GDM1 (cell line): Measurements from ENCODE around the gene HOXB1.

Experiments
- DNase-seq: peaks from one replicate; lab custom pipeline; 2025; lab: John Stamatoyannopoulos, UW

The HOXB1 gene

GRCh38 chr17:48567646-48568354 is 37.0 kb upstream of the HOXB1 start:
- DNase-seq = no peak

GRCh38 chr17:48567209-48567608 is 36.4 kb upstream of the HOXB1 start:
- no peak for DNase-seq

- no peak for DNase-seq
Observed at GRCh38 chr17:48566717-48567116, 35.9 kb upstream of the HOXB1 start.

DNA sequence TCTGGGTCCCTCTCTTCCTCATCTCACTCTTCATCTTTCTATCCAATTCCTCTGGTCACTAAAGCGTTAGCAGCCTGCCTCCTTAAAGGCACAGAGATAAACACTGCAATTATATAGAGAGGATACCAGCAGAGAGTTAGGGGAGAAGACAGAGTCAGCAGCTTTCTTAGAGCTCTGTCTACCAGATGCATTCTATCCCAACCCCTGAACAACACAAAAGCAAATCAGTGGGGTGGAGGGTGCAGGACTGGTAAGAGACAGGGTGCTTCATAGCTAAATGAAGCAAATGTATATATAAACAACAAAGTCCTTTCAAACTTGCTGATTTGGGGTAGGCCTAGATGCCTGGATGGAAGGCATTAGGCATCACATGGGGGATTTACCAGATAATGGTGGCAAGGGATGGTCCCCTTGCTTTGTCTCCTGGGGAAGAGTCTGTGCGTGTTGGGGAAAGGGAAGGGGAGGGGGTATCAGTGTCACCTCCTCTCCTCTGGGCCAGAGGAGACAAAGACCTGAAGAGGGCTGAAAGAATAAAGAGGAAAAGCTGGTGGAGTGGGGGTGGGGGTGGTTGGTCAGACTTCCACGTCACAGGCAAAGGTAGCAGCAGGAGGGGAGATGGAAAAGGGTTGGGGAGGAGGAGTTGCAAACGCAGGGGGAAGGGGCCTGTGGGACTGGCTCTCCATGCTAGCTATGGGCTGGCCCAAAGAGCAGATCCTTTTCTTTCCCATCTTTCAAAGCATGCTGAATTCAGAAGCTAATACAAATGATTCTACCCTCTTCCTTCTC is 35.3 kb upstream of the HOXB1 start:
- no peak for DNase-seq

DNA sequence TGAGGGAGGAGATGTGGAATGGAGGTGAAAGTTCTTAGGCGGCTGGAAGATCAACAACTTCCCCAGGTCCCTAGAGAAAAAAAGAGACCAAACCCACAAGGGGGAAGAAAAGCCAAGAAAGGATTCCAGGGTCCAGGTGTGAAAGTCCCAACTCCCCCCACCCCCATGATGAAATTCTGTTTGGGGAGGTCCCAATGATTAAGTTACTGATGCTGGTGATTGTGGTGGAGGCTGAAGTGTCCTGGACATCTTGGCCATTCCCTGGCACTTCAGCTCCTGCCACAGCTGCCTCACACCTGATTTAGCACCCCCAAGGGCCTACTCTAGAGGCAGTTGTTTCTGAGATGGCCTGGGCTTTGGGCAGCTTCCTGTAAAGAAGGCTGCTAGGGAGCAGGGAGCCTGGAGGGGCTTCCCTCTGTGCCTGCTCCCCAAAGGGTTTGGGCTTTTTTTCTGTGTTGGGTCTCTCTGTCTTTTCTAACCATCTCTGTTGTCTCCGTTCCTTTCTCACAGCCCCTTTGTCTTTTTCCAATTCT is 34.3 kb upstream of the HOXB1 start:
- no peak for DNase-seq

DNA sequence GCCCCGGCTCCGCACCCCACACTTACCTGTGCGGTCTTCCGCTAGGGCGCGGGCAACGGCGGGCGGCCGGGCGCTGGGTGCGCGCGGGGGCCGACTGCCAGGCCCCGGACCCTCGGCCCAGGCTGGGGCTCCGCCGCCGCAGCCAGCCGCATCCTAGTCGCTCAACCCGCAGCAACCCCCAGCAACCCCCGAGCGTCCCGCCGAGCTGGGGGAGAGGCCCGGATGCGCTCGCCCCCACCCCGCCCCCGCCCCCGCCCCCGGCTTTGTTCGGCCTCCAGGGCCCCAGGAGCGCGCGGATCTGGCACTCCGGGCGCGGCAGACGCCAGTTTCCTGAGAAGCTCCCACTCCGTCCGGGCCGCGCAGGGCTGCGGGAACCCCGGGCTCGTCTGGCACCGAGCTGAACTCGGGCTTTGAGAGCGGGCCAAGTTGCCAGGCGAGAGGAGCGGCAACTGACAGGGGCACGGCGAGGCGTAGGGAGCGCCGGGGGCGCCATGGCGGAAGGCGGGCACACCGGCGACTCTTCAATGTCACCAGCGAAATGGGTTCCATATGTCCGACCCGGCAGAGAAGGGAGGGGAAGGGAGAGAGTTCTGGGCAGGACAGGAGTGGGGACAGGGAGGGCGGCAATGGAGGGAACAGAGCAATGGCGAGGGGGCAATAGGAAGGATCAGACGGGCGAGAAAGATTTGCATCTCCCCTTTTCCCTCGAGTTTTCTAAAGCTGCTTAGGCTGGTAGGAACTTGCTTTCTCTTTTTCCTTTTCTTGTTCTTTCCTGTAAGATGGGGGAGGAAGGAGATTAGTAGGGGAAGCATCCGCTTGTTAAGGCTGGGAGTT is 33.6 kb upstream of the HOXB1 start:
- no peak for DNase-seq

DNA sequence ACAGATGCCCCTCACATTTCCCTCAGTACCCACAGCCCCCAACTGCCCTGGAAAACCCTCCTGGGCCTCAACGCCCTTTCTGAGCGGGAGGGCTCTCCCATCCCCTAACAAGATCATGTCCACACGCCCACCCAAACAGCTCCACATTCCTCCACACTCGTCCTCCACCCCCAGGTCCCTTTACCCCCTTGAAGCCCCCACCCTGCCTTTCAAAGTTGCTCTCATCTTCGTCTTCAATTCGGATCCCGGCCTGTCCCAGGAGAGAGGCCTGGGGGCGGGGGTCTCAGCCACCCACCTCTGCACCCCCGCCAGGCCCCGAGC is 33.0 kb upstream of the HOXB1 start:
- DNase-seq = no peak

DNA sequence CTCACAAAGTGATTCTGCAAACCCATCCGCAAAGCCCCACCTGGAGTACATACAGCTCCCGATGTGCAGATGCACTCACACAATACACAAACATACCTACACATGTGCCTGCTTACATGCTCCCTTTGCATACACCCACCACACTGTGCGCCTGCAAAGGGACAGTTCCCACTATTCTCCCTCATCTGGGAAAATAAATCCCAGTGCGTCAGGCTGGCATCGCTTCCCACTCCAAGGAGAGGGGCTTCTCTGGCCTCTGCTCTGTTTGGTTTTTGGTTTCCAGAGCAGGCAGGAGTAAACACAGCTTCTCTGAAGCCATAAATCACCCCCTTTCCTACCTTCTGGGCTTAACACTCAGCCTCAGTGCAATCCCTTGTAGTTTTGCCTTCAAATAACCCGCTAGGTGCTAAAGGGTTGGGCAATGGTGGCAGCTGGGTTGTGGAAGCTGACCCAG is 32.6 kb upstream of the HOXB1 start:
- no peak for DNase-seq

DNA sequence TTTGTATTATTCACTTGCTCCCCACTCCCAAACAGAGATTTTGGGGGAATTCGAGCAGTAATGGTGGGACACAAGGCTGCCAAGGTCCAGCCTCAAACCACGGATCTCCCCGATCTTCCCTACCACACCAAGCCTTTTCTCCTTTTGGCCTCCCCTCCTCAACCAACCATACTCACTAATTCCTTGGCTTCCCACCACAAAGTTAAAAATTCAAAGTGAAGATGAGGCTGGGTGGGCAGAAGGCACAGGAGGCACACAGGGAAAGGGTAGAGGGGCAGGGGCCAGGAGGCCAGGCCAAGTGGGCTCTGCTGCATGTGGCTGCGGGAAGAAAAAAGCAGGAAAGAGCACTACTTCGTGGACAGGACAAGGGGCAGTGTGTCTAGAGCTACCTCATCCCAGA is 32.1 kb upstream of the HOXB1 start:
- DNase-seq = no peak

DNA sequence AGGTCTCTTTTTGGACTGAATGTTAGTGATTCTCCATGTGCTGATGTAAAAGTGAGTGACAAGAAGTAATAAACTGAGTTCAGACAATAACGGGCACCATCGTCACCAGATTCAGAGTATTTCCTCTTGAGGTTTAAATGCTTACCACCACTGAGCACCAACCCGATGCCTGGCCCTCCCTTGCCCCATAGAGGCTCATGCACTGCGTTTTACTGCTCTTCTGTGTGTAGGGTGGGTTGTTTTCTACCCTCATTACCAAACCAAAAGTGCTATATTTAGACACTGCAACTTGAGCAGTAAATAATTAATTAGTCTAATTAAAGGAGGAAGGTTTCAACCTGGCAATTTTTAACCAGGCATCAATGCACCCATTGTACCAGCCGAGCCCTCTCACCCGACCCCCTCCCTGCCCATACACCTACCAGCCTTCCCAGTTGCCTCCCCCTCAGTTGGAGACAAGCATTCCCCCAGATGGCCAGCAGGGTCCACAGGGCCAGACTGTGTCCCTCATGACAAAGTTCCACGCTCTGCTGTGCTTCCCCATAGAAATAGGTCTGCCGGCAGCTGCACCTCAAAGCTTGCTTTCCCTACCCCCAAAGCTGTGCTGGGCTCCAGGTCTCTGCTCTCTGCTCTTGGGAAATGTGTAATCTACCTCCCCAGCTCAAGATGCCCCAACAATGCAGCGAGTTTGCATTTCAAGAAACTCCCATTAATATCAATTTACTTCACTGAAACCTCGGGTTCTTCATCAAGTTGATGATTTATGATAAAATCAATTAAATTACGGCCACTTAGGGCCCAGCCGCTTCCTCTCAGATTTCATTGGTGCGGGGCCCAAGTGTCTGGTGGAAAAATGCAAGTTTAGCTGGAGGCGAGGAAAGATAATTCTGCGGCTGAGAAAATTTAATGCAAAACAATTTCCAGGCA is 31.3 kb upstream of the HOXB1 start:
- DNase-seq = no peak

DNA sequence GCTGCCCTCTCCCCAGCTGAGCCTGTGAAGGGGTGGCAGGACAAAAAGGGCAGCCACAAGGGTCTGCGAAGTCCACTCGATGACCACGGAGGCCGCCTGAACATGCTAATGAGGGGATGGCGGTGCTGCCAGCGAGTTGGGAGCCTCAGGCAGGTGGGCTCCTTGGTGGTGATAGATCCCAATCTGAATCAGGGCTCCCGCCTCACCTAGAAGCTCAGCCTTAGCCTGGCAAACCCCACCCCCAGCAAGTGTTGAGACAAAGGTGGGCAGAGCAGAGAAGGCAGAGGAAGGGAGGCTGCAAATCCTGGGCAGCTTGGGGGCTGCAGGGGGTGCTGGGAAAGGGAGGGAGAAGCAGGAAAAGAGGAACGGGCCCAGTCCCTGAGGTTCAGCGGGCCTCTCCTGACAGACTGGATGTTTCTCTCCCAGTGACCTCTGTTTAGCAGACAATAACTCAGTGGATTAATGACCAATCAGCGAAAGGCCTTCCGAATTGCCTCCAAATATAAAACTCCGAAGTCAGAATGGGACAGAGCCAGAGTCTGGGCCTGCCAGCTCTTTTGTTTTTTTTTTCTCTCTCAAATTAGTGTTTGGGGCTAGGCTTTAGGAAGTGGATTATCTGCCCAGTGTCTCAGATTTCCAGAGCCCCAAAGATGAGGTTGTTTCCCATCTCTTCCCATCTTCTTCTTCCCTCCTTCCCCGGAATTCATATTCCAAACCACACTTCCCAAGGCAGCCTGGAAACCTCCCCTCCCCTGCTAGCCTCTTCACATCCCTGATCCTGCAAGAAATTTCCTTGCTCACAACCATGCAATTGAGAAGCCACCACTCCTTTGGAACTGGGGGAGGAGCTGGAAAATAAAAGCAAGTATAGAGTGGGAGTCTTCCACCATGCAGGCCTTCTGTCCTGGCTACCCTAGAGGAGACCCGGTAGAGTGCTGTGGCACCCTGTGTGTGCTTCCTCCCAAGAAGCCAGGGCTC is 29.3 kb upstream of the HOXB1 start:
- no peak for DNase-seq

GRCh38 chr17:48559122-48559839 is 28.5 kb upstream of the HOXB1 start:
- DNase-seq = no peak

GRCh38 chr17:48558831-48559121 is 28.0 kb upstream of the HOXB1 start:
- no peak for DNase-seq

GRCh38 chr17:48558057-48558830 is 27.4 kb upstream of the HOXB1 start:
- DNase-seq = no peak

GRCh38 chr17:48556576-48557401 is 26.0 kb upstream of the HOXB1 start:
- DNase-seq = no peak

GRCh38 chr17:48556229-48556575 is 25.4 kb upstream of the HOXB1 start:
- no peak for DNase-seq

DNA sequence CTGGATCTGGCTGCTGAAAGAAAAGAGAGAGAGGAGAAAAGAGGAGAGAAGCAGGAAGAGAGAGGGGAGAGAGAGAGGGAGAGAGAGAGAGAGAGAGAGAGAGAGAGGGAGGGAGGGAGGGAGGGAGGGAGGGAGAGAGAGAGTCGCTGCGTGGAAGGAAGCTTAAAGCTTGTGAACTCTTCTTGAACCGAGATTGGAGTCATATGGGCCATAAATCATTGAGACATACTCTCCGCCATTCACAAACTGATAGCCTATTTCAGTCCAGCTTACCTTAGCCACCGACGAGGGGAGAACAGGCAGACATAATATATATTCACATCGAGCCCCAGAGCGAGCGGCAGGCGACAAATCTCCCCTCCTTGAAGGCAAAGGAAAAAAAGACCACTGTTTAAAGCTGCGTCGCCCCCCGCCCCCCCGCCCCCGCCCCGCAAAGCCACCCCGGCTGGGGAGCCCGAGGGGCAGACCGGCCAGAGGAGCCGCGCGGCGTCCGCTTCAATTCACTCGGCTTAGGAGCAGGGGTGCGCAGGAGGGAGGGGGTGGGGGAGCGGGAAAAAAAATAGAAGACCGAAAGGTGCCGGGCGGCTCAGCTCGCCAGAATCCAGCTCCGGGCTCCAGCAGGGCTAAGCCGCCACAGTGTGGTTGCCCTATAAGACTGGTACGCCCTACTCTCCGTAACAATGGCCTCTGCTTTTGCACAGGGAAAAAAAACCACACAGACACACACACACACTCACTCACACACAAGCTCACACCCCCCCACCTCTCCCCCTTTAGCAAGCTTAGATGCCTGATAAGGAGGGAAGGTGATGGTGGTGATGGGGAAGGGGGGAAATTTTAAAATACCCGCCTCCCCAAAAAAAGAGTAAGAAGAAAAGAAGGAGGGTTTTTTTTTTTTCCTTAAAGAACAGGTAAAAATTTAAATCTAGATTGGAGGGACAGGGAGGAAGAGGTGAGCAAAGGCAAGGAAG is 24.7 kb upstream of the HOXB1 start:
- DNase-seq = no peak
